Measurements from ENCODE around the gene HOMER2. TPM values are rescaled to one million over a fixed set of nuclear protein-coding genes. Genes with fewer than 3 reads are reported as not detected.

HOMER2 gene
- polyA plus RNA-seq, 1 experiment, result 1.1 TPM

- H3K4me3 ChIP-seq (ENCODE audit: low read depth, low read length), result no peak overlapping the region
- CTCF ChIA-PET, result no interaction called here
These were observed 70.1 kb downstream of the HOMER2 start for GRCh38 chr15:82882273-82882928.

GRCh38 chr15:82881747-82882146 is 70.8 kb downstream of the HOMER2 start:
- ChIA-PET POLR2A (no interaction called here), CTCF (no interaction called here)
- Histone ChIP-seq H3K27ac (ENCODE audit: low read depth, low read length) (no peak overlapping the region), H3K9me3 (ENCODE audit: control insufficient read depth, insufficient read depth, low read length) (no peaks in the 10 kb centered on the region), H3K27me3 (ENCODE audit: control insufficient read depth, insufficient read depth, low read length) (no peaks in the 10 kb centered on the region), H3K4me3 (ENCODE audit: low read depth, low read length) (no peak overlapping the region)
- DNase-seq (ENCODE audit: low read depth, low spot score), result no peak
- TF ChIP-seq CTCF (IDR thresholded peaks at IDR 0.05; ENCODE audit: low read depth, low read length), result no peak

More at GRCh38 chr15:82882273-82882928, 70.1 kb downstream of the HOMER2 start:
- no peaks in the 10 kb centered on the region for H3K27me3 ChIP-seq (ENCODE audit: control insufficient read depth, insufficient read depth, low read length)
- POLR2A ChIA-PET, result no interaction called here
- H3K9me3 ChIP-seq (ENCODE audit: control insufficient read depth, insufficient read depth, low read length), result no peaks in the 10 kb centered on the region
- TF ChIP-seq CTCF (IDR thresholded peaks at IDR 0.05; ENCODE audit: low read depth, low read length), result no peak
- no peak for DNase-seq (ENCODE audit: low read depth, low spot score)
- H3K27ac ChIP-seq (ENCODE audit: low read depth, low read length), result no peak overlapping the region

- H3K4me3 ChIP-seq (ENCODE audit: low read depth, low read length), result no peak overlapping the region
- no peak for DNase-seq (ENCODE audit: low read depth, low spot score)
- H3K9me3 ChIP-seq (ENCODE audit: control insufficient read depth, insufficient read depth, low read length), result no peaks in the 10 kb centered on the region
- POLR2A ChIA-PET, result no interaction called here
- CTCF ChIA-PET, result no interaction called here
- no peaks in the 10 kb centered on the region for H3K27me3 ChIP-seq (ENCODE audit: control insufficient read depth, insufficient read depth, low read length)
- no peak overlapping the region for H3K27ac ChIP-seq (ENCODE audit: low read depth, low read length)
- no peak for TF ChIP-seq CTCF (IDR thresholded peaks at IDR 0.05; ENCODE audit: low read depth, low read length)
These were observed 71.8 kb downstream of the HOMER2 start for GRCh38 chr15:82880704-82881103.

- DNase-seq (ENCODE audit: low read depth, low spot score), result no peak
- POLR2A ChIA-PET, result no interaction called here
- TF ChIP-seq CTCF (IDR thresholded peaks at IDR 0.05; ENCODE audit: low read depth, low read length), result no peak
- Histone ChIP-seq H3K9me3 (ENCODE audit: control insufficient read depth, insufficient read depth, low read length) (no peaks in the 10 kb centered on the region), H3K27ac (ENCODE audit: low read depth, low read length) (no peak overlapping the region), H3K4me3 (ENCODE audit: low read depth, low read length) (no peak overlapping the region), H3K27me3 (ENCODE audit: control insufficient read depth, insufficient read depth, low read length) (no peaks in the 10 kb centered on the region)
- CTCF ChIA-PET, result no interaction called here
These were observed 74.2 kb downstream of the HOMER2 start for GRCh38 chr15:82878325-82878724.

GRCh38 chr15:82877825-82878224 is 74.7 kb downstream of the HOMER2 start:
- no peak for DNase-seq (ENCODE audit: low read depth, low spot score)
- no peak for TF ChIP-seq CTCF (IDR thresholded peaks at IDR 0.05; ENCODE audit: low read depth, low read length)
- ChIA-PET CTCF (no interaction called here), POLR2A (no interaction called here)
- H3K4me3 ChIP-seq (ENCODE audit: low read depth, low read length), result no peak overlapping the region
- no peaks in the 10 kb centered on the region for H3K9me3 ChIP-seq (ENCODE audit: control insufficient read depth, insufficient read depth, low read length)
- H3K27ac ChIP-seq (ENCODE audit: low read depth, low read length), result no peak overlapping the region
- H3K27me3 ChIP-seq (ENCODE audit: control insufficient read depth, insufficient read depth, low read length), result no peaks in the 10 kb centered on the region
